H1 (cell line): ENCODE data around the gene FDXACB1.

Source experiments
- CHD1 ChIP-seq: IDR thresholded peaks from 2 replicates; pipeline ENCODE4 v1.6.1; 2012; ENCODE audit warnings: low read depth, low read length, improper control_type of control experiment
- CHD2 ChIP-seq: IDR thresholded peaks from 2 replicates; pipeline ENCODE4 v1.6.1; 2012; ENCODE audit warnings: low read length, improper control_type of control experiment
- CTCF ChIP-seq, 3 experiments: IDR thresholded peaks; 1 replicate in 2 of 3; 2 replicates in 1 of 3; pipeline versions ENCODE4 v1.5.1 to v1.6.1; 2011; ENCODE audit warnings: low read length in 3 of 3, mild to moderate bottlenecking in 3 of 3, inconsistent platforms in 2 of 3, low read depth in 1 of 3, moderate library complexity in 1 of 3; ENCODE audit not compliant: insufficient read depth in 1 of 3; ENCODE audit errors: control extremely low read depth in 1 of 3
- EP300 ChIP-seq, 2 experiments: IDR thresholded peaks; 1 replicate in 1 of 2; 2 replicates in 1 of 2; pipeline ENCODE4 v1.6.1; 2011 to 2012; ENCODE audit warnings: low read depth in 2 of 2, low read length in 2 of 2, mild to moderate bottlenecking in 2 of 2, borderline replicate concordance in 1 of 2, inconsistent platforms in 1 of 2, moderate library complexity in 1 of 2
- MAFK ChIP-seq: IDR thresholded peaks from 2 replicates; pipeline ENCODE4 v1.6.1; 2012; ENCODE audit warnings: low read depth, mild to moderate bottlenecking, improper control_type of control experiment, low read length
- MAX ChIP-seq: IDR thresholded peaks from 2 replicates; pipeline ENCODE4 v1.6.1; 2012; ENCODE audit warnings: inconsistent platforms
- POLR2A ChIP-seq, 2 experiments: IDR thresholded peaks; 1 replicate in 1 of 2; 2 replicates in 1 of 2; pipeline ENCODE4 v1.6.1; 2011; ENCODE audit warnings: low read depth in 2 of 2, low read length in 2 of 2, mild to moderate bottlenecking in 2 of 2; ENCODE audit errors: control extremely low read depth in 1 of 2
- POLR2AphosphoS5 ChIP-seq: IDR thresholded peaks from 2 replicates; pipeline ENCODE4 v1.6.1; 2011; ENCODE audit warnings: low read depth, low read length
- RBBP5 ChIP-seq: IDR thresholded peaks from 2 replicates; pipeline ENCODE4 v1.7.1; 2012; ENCODE audit warnings: low read depth, mild to moderate bottlenecking, inconsistent platforms, low read length, moderate library complexity, borderline replicate concordance
- TCF12 ChIP-seq: IDR thresholded peaks from 2 replicates; pipeline ENCODE4 v1.6.1; 2011; ENCODE audit warnings: low read depth, mild to moderate bottlenecking, low read length
- TEAD4 ChIP-seq: IDR thresholded peaks from 2 replicates; pipeline ENCODE4 v1.6.1; 2012; ENCODE audit warnings: low read depth, low read length, inconsistent platforms, mixed read lengths
- USF2 ChIP-seq: IDR thresholded peaks from 2 replicates; pipeline ENCODE4 v1.6.1; 2011; ENCODE audit warnings: low read length, improper control_type of control experiment

- TF ChIP-seq TEAD4, result no peak
- no peak for TF ChIP-seq CTCF (IDR thresholded peaks at IDR 0.05; ENCODE audit: control extremely low read depth in 1 of 3, insufficient read depth in 1 of 3, low read depth in 1 of 3, low read length in 3 of 3)
- TF ChIP-seq CHD1, result no peak
- no peak for TF ChIP-seq RBBP5
- TF ChIP-seq TCF12, result no peak
- no peak for TF ChIP-seq POLR2AphosphoS5
- no peak for TF ChIP-seq MAX
- TF ChIP-seq CHD2, result no peak
- TF ChIP-seq MAFK, result no peak
- no peak for TF ChIP-seq POLR2A (IDR thresholded peaks at IDR 0.05; ENCODE audit: control extremely low read depth in 1 of 2, low read depth in 2 of 2, low read length in 2 of 2)
- TF ChIP-seq EP300 (IDR thresholded peaks at IDR 0.05; ENCODE audit: borderline replicate concordance in 1 of 2, low read depth in 2 of 2, low read length in 2 of 2), result no peak
- TF ChIP-seq USF2, result no peak
Measured at GRCh38 chr11:111882202-111882601, 3.2 kb upstream of the FDXACB1 start.
